ENCODE results near the gene ITPR2.

DNA sequence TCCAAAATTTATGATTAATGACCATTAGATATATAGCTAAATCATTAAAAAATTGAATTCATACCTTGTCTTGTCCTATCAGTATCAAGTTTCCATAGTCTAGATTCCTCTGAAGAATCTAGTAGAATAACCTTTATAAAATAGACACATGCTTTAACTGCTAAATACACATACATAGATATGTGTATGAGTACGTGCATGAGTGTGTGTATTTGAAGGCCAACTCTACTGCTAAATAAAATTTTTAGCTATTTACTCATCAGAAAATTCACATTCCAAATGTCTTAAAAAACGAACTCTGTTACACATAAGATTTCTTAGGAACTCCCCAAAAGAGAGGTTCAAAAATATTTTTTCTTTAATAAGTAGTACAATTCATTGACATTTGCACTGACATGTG, 404.6 kb downstream of the ITPR2 start:
- TF ChIP-seq PHF8 (IDR thresholded peaks at IDR 0.05; ENCODE audit: borderline replicate concordance, low read depth) = no peak
- TF ChIP-seq, protein P1, sequence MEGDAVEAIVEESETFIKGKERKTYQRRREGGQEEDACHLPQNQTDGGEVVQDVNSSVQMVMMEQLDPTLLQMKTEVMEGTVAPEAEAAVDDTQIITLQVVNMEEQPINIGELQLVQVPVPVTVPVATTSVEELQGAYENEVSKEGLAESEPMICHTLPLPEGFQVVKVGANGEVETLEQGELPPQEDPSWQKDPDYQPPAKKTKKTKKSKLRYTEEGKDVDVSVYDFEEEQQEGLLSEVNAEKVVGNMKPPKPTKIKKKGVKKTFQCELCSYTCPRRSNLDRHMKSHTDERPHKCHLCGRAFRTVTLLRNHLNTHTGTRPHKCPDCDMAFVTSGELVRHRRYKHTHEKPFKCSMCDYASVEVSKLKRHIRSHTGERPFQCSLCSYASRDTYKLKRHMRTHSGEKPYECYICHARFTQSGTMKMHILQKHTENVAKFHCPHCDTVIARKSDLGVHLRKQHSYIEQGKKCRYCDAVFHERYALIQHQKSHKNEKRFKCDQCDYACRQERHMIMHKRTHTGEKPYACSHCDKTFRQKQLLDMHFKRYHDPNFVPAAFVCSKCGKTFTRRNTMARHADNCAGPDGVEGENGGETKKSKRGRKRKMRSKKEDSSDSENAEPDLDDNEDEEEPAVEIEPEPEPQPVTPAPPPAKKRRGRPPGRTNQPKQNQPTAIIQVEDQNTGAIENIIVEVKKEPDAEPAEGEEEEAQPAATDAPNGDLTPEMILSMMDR (IDR thresholded peaks at IDR 0.05) = no peak
- TF ChIP-seq, protein P2, sequence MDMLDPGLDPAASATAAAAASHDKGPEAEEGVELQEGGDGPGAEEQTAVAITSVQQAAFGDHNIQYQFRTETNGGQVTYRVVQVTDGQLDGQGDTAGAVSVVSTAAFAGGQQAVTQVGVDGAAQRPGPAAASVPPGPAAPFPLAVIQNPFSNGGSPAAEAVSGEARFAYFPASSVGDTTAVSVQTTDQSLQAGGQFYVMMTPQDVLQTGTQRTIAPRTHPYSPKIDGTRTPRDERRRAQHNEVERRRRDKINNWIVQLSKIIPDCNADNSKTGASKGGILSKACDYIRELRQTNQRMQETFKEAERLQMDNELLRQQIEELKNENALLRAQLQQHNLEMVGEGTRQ (IDR thresholded peaks at IDR 0.05) = no peak
- no peak for TF ChIP-seq RFX5 (IDR thresholded peaks at IDR 0.05)
- TF ChIP-seq, protein P3, sequence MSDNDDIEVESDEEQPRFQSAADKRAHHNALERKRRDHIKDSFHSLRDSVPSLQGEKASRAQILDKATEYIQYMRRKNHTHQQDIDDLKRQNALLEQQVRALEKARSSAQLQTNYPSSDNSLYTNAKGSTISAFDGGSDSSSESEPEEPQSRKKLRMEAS (IDR thresholded peaks at IDR 0.05) = no peak
- no peak for TF ChIP-seq ZC3H11A (IDR thresholded peaks at IDR 0.05)
- TF ChIP-seq ZSCAN20 (CRISPR knock-in tag; IDR thresholded peaks at IDR 0.05) = no peak
- no peak for TF ChIP-seq RCOR1 (IDR thresholded peaks at IDR 0.05; ENCODE audit: low read depth, low read length)

Measured in A549 (cell line).